ENCODE results near the gene SMOC2. TPM values are rescaled to one million over a fixed set of nuclear protein-coding genes. Genes with fewer than 3 reads are reported as not detected.
A peak's percentile ranks its signal among the peaks of the same experiment; 100 is the strongest.

SMOC2 gene
- total and polyA plus RNA-seq, 4 experiments from 2014 or later = not detected

DNA sequence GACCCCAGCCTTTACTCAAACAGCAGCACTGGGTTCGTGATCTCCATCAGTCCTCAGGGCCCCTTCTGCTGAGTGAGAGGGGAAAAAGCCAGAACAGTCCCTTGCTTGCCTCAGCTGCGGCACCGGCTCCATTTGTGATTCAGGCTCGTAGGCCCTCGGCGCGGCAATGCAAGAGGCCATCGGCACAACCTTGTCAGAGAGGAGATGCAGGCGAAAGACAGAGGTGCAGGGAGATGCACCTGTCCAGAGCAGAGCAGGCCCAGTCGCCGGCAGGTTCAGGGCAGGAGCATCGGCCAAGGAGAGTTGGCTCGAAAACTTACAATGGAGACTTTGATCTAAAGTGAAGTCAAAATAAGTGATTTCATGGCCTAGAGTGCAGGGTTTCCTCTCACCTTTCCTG is 171.6 kb downstream of the SMOC2 start:
- H3K27me3 Mint-ChIP-seq = no peaks in the 10 kb centered on the region
- intact Hi-C loops (cut with micrococcal nuclease) = no loop called here
- peaks cover 0 to 9% (median 1%) of the 10 kb centered on the region in 8 donors for H3K9me3 Mint-ChIP-seq
- no peak overlapping the region for H3K4me3 Mint-ChIP-seq
- Histone ChIP-seq H3K4me3 (ENCODE audit: low read length in 2 of 2) (no peak overlapping the region), H3K36me3 (ENCODE audit: insufficient read depth, low read length) (no peaks in the 10 kb centered on the region), H3K9me3 (ENCODE audit: control insufficient read depth in 1 of 2, low read length in 2 of 2) (no peaks in the 10 kb centered on the region), H3K27me3 (ENCODE audit: insufficient read depth, low read length) (no peaks in the 10 kb centered on the region), H3K27ac (ENCODE audit: low read depth, low read length) (no peak overlapping the region), H3K4me1 (ENCODE audit: insufficient read depth, low read length) (no peaks in the 10 kb centered on the region)
- POLR2A ChIA-PET (ENCODE audit: partially characterized antibody) = no interaction called here
- CTCF ChIA-PET (ENCODE audit: partially characterized antibody) = no interaction called here
- no peaks in the 10 kb centered on the region for H3K36me3 Mint-ChIP-seq
- H3K4me1 Mint-ChIP-seq = no peaks in the 10 kb centered on the region
- H3K27ac Mint-ChIP-seq = no peak overlapping the region
- no peak for DNase-seq

GRCh38 chr6:168615837-168616236 is 174.9 kb downstream of the SMOC2 start:
- H3K36me3 ChIP-seq (ENCODE audit: insufficient read depth, low read length) = no peaks in the 10 kb centered on the region
- no peak overlapping the region for H3K27ac ChIP-seq (ENCODE audit: low read depth, low read length)
- H3K4me1 ChIP-seq (ENCODE audit: insufficient read depth, low read length) = peaks cover 5% of the 10 kb centered on the region
- Mint-ChIP-seq H3K27ac (no peak overlapping the region), H3K4me1 (peaks cover 7 to 13% (median 8%) of the 10 kb centered on the region in 4 donors), H3K9me3 (peaks cover 0 to 9% (median 2%) of the 10 kb centered on the region in 8 donors), H3K36me3 (no peaks in the 10 kb centered on the region), H3K4me3 (no peak overlapping the region), H3K27me3 (peaks cover 0 to 1% of the 10 kb centered on the region in 2 donors)
- no peaks in the 10 kb centered on the region for H3K27me3 ChIP-seq (ENCODE audit: insufficient read depth, low read length)
- no peak overlapping the region for H3K4me3 ChIP-seq (ENCODE audit: low read length in 2 of 2)
- no peak for DNase-seq
- H3K9me3 ChIP-seq (ENCODE audit: control insufficient read depth in 1 of 2, low read length in 2 of 2) = no peaks in the 10 kb centered on the region
- POLR2A ChIA-PET (ENCODE audit: partially characterized antibody) = no interaction called here
- intact Hi-C loops (cut with micrococcal nuclease) = no loop called here
- CTCF ChIA-PET (ENCODE audit: partially characterized antibody) = no interaction called here

DNA sequence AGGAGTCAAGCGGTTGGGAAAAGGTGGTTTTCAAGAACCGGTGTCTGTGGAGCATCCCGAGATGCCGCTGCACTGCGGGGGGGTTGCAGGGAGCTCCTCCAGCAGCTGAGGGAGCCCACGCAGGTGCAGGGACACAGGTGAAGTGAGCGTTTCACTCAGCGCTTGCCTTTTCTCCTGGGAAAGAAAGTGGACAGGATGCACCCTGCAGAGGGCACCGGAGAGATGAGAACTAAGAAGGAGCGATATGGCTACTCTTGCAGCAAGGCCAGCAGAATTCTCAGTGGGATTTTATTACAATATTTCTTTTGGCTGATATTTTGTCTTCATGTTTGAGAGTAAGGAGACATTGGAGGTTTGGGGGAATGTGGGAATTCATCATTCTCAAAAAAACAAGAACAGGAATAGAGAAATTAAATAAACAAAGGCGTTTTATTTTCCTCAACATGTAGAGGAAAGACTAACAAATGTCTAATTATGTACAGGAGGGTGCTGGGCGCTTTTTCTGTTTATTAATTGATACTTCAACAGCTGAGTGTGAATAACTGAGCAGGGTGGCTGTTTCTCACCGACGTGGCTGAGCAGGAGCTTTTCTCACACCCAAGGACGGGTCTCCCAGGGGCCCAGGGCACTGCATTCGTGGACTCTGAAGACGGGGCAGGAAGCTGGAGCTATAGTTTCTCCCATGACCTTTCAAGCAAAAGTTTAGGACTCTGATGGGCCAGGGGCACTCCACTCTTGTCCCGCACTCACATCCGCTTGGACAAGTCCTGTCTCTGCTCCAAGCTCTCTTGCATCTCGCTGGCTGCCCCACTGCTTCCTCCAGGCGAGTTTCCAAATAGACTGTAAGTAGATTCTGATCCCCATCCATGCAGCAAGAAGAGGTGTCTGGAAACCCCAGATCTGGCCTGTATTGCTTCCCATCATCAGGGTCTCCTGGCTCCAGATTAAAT is 176.1 kb downstream of the SMOC2 start:
- H3K4me3 Mint-ChIP-seq = no peak overlapping the region
- intact Hi-C loops (cut with micrococcal nuclease) = no loop called here
- H3K27ac Mint-ChIP-seq = no peak overlapping the region
- ChIA-PET CTCF (ENCODE audit: partially characterized antibody) (no interaction called here), POLR2A (ENCODE audit: partially characterized antibody) (no interaction called here)
- peaks cover 5% of the 10 kb centered on the region for H3K4me1 ChIP-seq (ENCODE audit: insufficient read depth, low read length)
- peaks cover 7 to 13% (median 8%) of the 10 kb centered on the region in 4 donors for H3K4me1 Mint-ChIP-seq
- no peaks in the 10 kb centered on the region for H3K36me3 Mint-ChIP-seq
- no peak for DNase-seq
- H3K36me3 ChIP-seq (ENCODE audit: insufficient read depth, low read length) = no peaks in the 10 kb centered on the region
- H3K27ac ChIP-seq (ENCODE audit: low read depth, low read length) = no peak overlapping the region
- peaks cover 0 to 1% of the 10 kb centered on the region in 2 donors for H3K27me3 Mint-ChIP-seq
- H3K9me3 Mint-ChIP-seq = peaks cover 0 to 12% (median 4%) of the 10 kb centered on the region in 8 donors
- H3K27me3 ChIP-seq (ENCODE audit: insufficient read depth, low read length) = no peaks in the 10 kb centered on the region
- no peak overlapping the region for H3K4me3 ChIP-seq (ENCODE audit: low read length in 2 of 2)
- H3K9me3 ChIP-seq (ENCODE audit: control insufficient read depth in 1 of 2, low read length in 2 of 2) = no peaks in the 10 kb centered on the region

DNA sequence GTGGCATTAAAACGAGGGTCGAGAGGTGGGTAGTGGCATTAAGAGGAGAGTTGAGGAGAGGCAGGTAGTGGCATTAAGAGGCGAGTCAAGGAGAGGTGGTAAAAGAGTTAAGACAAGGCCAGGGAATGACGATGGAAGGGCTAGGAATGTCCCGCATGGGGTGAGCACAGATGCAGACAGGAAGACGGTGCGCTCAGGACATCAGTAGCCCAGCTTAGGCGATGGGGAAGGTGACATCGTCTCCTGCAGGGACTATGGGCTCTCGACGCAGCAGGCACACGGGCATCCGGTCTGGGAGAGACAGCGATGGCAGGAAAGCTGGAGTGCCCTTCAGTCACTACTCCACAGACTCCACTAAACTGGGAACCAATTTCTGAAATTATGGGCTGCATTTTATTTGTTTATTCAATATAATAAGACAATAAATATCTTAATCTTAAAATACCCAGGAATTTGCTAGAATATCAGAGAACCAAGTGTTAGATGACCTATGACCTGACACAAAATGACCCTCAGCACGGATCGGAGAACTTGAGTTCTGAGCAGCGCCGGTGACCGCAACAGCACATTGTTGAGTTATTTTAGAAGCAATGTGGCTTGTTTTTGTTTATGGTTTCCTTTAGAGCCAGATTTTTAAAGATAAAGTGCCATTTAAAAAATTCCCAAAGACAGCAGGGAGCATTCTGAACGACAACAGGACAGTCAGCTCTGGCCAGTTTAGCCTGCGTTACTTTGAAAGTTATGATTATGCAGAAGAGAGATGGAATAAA is 177.7 kb downstream of the SMOC2 start:
- Mint-ChIP-seq H3K9me3 (peaks cover 0 to 10% (median 4%) of the 10 kb centered on the region in 8 donors), H3K4me3 (no peak overlapping the region), H3K27ac (peak overlapping the region in 2 of 7 donors; percentile 12 to 72), H3K27me3 (peaks cover 0 to 1% of the 10 kb centered on the region in 2 donors), H3K4me1 (peaks cover 7 to 13% (median 8%) of the 10 kb centered on the region in 4 donors), H3K36me3 (no peaks in the 10 kb centered on the region)
- H3K4me3 ChIP-seq (ENCODE audit: low read length in 2 of 2) = no peak overlapping the region
- DNase-seq = no peak
- no peaks in the 10 kb centered on the region for H3K36me3 ChIP-seq (ENCODE audit: insufficient read depth, low read length)
- H3K9me3 ChIP-seq (ENCODE audit: control insufficient read depth in 1 of 2, low read length in 2 of 2) = no peaks in the 10 kb centered on the region
- ChIA-PET CTCF (ENCODE audit: partially characterized antibody) (no interaction called here), POLR2A (ENCODE audit: partially characterized antibody) (no interaction called here)
- no peaks in the 10 kb centered on the region for H3K27me3 ChIP-seq (ENCODE audit: insufficient read depth, low read length)
- intact Hi-C loops (cut with micrococcal nuclease) = no loop called here
- H3K27ac ChIP-seq (ENCODE audit: low read depth, low read length) = no peak overlapping the region
- peaks cover 5% of the 10 kb centered on the region for H3K4me1 ChIP-seq (ENCODE audit: insufficient read depth, low read length)

DNA sequence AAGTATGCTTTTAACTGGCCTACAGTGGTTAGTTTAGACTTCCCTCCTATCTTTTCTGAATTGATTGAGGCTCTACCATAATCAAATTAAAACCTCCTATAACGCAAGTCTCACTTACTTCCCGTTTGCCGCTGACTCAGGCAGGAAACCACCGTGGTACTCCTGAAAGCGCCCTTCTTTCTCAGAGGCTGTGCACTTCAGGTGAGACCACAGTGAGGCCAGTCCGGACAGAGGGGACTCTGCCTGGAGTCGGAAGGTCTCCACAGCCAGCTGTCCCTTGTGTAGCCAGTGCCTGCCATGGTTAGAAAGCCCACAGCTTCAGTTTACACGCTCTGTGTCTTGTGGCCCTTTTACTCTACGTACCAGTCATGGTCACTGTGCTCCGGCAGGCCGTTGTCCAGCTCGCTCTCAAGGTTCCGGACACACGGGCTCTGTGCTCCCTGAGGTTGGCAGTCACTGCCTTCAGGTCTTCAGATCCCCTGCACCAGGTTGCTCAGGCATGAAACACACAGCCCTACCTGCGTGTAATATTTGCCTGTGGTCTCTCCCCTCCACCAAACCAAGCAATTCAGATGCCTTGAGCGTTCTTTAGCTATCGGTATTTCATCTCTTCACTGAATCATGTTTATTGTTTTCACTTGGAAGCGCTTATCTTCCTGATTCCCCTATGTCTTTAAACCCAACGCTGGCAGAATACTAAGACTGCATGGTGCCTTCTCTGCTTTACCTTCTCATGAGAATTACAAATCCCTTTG is 178.8 kb downstream of the SMOC2 start:
- CTCF ChIA-PET (ENCODE audit: partially characterized antibody) = no interaction called here
- Mint-ChIP-seq H3K27me3 (peaks cover 0 to 1% of the 10 kb centered on the region in 2 donors), H3K9me3 (peaks cover 0 to 8% (median 4%) of the 10 kb centered on the region in 8 donors), H3K4me3 (peak overlapping the region in 2 of 8 donors; percentile 25 to 38), H3K4me1 (peaks cover 7 to 13% (median 8%) of the 10 kb centered on the region in 4 donors), H3K27ac (peak overlapping the region in 2 of 7 donors; percentile 27 to 62), H3K36me3 (no peaks in the 10 kb centered on the region)
- H3K9me3 ChIP-seq (ENCODE audit: control insufficient read depth in 1 of 2, low read length in 2 of 2) = no peaks in the 10 kb centered on the region
- no peak overlapping the region for H3K4me3 ChIP-seq (ENCODE audit: low read length in 2 of 2)
- intact Hi-C loops (cut with micrococcal nuclease) = no loop called here
- peaks cover 5% of the 10 kb centered on the region for H3K4me1 ChIP-seq (ENCODE audit: insufficient read depth, low read length)
- peak in 2 of 5 donors; percentile 5 to 9 for DNase-seq
- H3K27me3 ChIP-seq (ENCODE audit: insufficient read depth, low read length) = no peaks in the 10 kb centered on the region
- no peaks in the 10 kb centered on the region for H3K36me3 ChIP-seq (ENCODE audit: insufficient read depth, low read length)
- no peak overlapping the region for H3K27ac ChIP-seq (ENCODE audit: low read depth, low read length)
- POLR2A ChIA-PET (ENCODE audit: partially characterized antibody) = no interaction called here

- Histone ChIP-seq H3K36me3 (ENCODE audit: insufficient read depth, low read length) (no peaks in the 10 kb centered on the region), H3K4me3 (ENCODE audit: low read length in 2 of 2) (no peak overlapping the region), H3K27ac (ENCODE audit: low read depth, low read length) (no peak overlapping the region), H3K4me1 (ENCODE audit: insufficient read depth, low read length) (peaks cover 5% of the 10 kb centered on the region), H3K27me3 (ENCODE audit: insufficient read depth, low read length) (no peaks in the 10 kb centered on the region), H3K9me3 (ENCODE audit: control insufficient read depth in 1 of 2, low read length in 2 of 2) (no peaks in the 10 kb centered on the region)
- ChIA-PET CTCF (ENCODE audit: partially characterized antibody) (no interaction called here), POLR2A (ENCODE audit: partially characterized antibody) (no interaction called here)
- H3K4me3 Mint-ChIP-seq = no peak overlapping the region
- H3K27ac Mint-ChIP-seq = no peak overlapping the region
- no peaks in the 10 kb centered on the region for H3K36me3 Mint-ChIP-seq
- peaks cover 7 to 13% (median 8%) of the 10 kb centered on the region in 4 donors for H3K4me1 Mint-ChIP-seq
- peaks cover 0 to 7% (median 4%) of the 10 kb centered on the region in 8 donors for H3K9me3 Mint-ChIP-seq
- DNase-seq = no peak
- intact Hi-C loops (cut with micrococcal nuclease) = no loop called here
- peaks cover 0 to 1% of the 10 kb centered on the region in 2 donors for H3K27me3 Mint-ChIP-seq
Measured at GRCh38 chr6:168620578-168620977, 179.6 kb downstream of the SMOC2 start.

GRCh38 chr6:168623736-168624135 is 182.8 kb downstream of the SMOC2 start:
- H3K9me3 ChIP-seq (ENCODE audit: control insufficient read depth in 1 of 2, low read length in 2 of 2) = no peaks in the 10 kb centered on the region
- POLR2A ChIA-PET (ENCODE audit: partially characterized antibody) = no interaction called here
- peaks cover 5% of the 10 kb centered on the region for H3K4me1 ChIP-seq (ENCODE audit: insufficient read depth, low read length)
- Mint-ChIP-seq H3K27me3 (no peaks in the 10 kb centered on the region), H3K36me3 (no peaks in the 10 kb centered on the region), H3K4me1 (peaks cover 4 to 9% (median 7%) of the 10 kb centered on the region in 4 donors), H3K27ac (no peak overlapping the region), H3K4me3 (no peak overlapping the region), H3K9me3 (peaks cover 0 to 7% (median 1%) of the 10 kb centered on the region in 8 donors)
- H3K4me3 ChIP-seq (ENCODE audit: low read length in 2 of 2) = no peak overlapping the region
- H3K27me3 ChIP-seq (ENCODE audit: insufficient read depth, low read length) = no peaks in the 10 kb centered on the region
- no peaks in the 10 kb centered on the region for H3K36me3 ChIP-seq (ENCODE audit: insufficient read depth, low read length)
- intact Hi-C loops (cut with micrococcal nuclease) = no loop called here
- CTCF ChIA-PET (ENCODE audit: partially characterized antibody) = no interaction called here
- DNase-seq = no peak
- H3K27ac ChIP-seq (ENCODE audit: low read depth, low read length) = no peak overlapping the region
